Renal cortex interstitium (tissue), 11 donors: ENCODE data around the gene EIF4B. TPM values are rescaled to one million over a fixed set of nuclear protein-coding genes. Genes with fewer than 3 reads are reported as not detected.
A peak's percentile ranks its signal among the peaks of the same experiment; 100 is the strongest.

Experiments used
- DNase-seq, 11 donors: peaks; one replicate each; pipeline ENCODE4 v3.0.0-alpha.2; 2013; ENCODE audit warnings: low read depth in 9 of 11, low spot score in 4 of 11; ENCODE audit errors: extremely low read depth in 1 of 11
- polyA plus RNA-seq, 3 donors: library from polyadenylated mRNA; unstranded; fragments of 120-200 nt; gene quantifications; one replicate each; pipeline ENCODE4 v1.2.1, GENCODE V29; 2013; ENCODE audit not compliant: insufficient read length in 3 of 3

EIF4B gene
- polyA plus RNA-seq, 3 donors = 472 to 507 (median 487) TPM

DNA sequence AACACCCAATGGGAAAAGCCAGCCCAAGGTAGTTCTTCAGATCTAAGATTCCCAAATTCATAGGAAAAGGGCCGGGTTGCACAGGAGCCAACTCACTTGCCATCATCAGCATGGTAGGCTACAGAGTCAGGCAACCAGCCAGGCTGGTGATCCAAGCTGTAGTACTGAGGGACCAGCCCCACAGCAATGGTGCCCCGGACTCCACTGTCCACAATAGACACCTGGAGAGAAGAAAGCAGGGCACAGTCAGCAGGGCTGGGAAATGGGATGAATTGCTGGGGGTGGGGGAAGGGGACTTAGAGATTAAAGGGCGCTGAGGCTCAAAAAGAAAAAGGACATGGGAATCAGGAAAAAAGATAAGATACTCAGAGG, 68.7 kb downstream of the EIF4B start:
- DNase-seq = no peak

DNA sequence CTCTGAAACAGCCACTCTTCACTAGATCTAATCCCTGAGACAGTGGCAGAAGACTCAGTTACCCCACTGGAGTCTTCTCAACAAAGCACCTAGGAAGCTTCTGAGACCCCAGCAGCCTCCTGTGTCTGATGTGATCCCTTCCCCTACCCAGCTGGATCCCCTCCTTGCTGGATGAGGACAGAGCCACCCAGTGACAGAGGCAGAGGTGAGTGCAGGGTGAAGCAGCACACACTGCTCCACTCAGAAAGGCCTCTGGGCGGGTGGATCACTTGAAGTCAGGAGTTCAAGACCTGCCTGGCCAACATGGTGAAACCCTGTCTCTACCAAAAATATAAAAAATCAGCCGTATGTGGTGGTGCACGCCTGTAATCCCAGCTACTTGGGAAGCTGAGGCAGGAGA, 70.2 kb downstream of the EIF4B start:
- no peak for DNase-seq

DNA sequence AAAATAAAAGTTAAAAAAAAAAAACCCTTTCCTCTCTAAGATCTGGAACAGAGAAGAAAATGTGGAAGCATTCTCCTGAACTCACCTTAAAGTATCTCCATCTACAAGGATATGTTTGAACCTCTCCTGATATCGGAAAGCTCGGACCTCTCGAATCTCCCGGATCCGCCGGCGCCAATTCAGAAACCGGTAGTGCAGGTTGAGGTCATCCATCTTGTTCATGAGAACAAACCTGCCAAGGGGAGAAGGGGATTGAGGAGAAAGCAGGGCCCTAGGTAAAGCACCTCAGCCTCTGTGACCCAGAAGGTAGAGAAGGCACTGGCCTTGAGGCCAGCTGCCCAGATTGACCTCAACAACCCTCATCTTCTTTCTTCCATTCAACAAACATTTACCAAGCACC, 70.8 kb downstream of the EIF4B start:
- no peak for DNase-seq

DNA sequence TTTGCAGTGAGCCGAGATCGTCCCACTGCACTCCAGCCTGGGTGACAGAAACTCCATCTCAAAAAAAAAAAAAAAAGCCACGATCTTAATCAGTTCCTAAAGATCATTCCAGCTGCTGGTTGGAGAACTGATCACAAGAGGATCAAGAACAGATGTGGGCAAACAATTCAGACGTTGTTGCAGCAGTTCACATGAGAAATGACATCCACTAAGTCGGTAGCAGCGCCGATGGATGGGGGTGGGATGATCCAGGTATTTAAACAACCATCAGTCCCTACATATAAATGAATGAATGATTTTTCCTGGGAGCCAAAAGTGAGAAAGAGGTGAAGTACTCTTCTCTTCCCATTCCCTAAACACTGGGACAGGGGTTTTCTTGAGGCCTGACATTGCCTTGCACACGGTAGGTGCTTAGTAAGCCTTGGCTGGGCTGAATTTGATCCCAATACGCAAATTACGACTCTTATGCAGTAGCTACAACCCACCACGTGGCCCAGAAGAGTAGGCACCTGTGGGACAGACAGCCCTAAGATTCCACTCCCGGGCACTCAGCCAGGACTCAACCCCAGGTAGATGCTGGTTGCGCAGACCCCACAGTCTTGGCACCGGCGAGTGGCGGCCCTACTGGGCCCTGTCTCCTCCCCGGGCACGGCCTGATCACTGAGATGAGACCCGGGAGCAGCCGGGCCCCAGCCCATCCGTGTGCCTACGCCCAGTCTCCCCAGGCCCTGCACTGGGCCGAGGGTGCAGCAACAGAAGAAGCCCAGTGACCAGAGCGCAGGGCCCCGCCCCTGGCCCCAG, 72.4 kb downstream of the EIF4B start:
- DNase-seq = no peak

DNA sequence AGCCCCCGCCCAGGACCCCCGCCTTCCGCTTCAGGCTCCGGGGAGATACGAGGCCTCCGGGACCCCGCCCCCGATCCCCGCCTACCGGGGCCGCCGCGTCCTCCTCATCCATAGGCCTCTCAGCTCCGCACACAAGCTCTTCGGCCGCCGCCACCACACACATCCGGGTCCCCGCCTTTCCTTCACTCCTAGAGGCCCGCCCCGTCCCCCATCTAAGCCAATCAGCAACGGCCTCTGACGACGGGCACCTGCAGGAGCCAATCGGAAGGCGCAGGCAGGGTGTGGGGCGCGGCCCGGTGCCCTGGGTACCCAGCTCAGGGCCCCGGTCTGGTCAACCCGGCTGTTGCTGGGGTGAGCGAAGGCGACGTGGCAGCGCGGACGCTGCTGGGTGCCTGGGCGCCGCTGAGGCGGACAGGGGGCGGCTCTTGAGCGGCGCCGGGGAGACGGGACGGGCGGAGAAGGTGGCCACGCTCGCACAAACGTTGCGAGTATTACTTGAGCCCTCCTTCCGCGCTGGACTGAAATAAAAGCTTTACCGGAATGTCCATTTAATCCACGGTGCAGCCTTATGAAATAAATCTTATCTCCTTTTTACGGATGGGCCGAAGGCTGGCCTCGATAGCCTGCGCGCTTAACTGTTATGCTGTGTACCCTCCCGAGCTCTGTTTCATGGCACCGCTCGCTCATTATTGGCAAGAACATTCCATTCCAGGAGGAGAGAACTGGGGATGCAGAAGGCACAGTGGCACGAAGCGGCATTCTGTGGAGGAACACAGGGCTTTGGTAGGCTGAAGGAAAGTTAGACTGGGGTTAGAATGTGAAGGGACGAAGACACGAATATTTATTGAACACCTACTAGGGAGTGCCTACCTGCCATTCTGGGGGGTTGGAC, 73.2 kb downstream of the EIF4B start, which contains the start of gene SPRYD3:
Gene SPRYD3, minus strand, starts transcription at position 165 of the 892 bp plus-strand sequence. Its CDS starts 57 bp downstream, at position 108.
- peak; percentile 86 to 97 (median 94) for DNase-seq

DNA sequence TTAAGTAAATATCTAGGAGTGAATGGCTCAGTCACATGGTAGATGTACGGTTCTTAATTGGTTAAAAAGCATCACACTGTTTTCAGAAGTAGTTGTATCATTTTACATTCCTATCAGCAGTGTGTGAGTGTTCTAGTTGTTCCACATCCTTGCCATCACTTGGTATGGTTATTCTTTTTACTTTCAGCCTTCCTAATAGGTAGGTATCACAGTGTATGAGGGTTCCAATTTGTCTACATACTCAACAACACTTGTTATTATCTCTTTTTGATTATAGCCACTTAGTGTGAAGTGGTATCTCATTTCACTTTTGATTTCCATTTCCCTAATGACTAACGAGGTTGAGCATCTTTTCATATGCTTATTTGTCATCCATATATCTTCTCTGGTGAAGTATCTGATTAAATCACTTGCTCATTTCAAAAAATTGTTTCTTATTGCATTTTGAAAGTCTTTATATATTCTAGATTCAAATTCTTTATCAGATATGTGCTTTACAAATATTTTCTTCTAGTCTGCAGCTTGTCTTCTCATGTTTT, 76.5 kb downstream of the EIF4B start:
- DNase-seq = no peak

DNA sequence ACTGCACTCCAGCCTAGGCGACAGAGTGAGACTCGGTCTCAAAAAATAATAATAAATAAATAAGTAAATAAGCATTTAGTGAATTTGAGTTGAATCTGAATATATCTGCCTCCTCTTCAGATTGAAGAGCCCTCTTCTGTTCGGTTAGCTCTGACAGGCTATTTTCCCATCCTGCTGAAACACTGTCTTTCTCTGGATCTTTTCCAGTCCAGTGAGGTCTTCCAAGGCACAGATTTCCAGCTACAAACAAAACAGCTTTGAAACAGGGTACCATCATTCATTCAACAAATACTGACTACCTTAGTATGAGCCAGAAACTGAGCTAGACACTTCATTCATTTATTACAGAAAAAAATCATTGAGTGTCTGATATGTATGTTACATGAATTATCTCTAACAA, 80.1 kb downstream of the EIF4B start:
- DNase-seq = no peak

DNA sequence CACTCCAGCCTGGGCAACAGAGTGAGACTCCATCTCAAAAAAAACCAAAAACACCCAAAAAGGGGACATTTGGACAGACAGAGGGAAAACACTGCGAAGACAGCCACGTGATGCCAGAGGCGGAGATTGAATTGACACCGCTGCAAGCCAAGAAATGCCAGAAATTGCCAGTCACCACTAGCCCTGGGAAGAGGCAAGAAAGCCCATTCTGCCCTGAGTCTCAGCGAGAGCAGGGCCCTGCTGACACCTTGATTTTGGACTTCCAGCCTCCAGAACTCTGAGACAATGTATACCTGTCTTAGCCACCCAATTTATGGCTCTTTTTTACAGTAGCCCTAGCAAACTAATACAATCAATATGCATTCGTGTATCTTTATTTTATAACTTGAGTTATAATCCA, 83.8 kb downstream of the EIF4B start:
- no peak for DNase-seq

DNA sequence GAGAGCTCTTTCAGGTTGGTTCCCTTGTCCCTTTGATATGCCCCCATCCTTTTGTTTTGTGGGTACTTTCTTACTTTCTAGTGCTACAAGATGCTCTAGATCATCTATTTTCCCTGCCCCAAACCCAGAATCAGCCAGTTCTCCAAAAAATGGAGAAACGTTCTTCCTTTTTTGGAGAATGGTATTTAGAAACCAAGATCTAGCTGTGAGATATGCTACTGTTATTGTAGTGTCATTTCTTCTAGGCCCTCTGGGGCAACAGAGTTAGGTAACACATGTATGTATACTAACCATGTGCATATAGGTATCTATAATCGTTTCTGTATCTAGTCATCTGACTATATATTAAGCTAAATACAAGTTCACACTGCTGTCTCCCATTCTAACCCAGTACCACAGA, 84.3 kb downstream of the EIF4B start:
- DNase-seq = no peak

DNA sequence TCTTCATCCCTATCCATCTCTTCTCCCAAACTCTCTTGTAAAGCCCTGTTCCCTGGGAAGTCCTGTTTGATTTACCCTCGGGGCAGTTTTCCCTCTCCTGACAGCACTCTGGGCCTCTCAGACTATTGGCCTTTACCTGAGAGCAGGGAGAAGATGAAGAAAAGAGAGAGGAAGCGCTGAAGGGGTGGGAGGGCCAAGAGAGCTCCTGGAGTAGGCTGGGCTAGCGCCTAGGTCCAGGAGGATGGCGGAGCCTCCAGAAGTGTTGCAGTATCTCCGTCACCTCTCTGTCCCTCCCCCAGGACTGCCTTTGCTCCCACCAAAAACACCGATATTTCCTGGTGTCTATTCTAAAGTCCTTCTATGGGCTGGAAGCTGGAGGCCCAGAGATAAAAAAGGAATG, 85.5 kb downstream of the EIF4B start:
- DNase-seq = no peak

Other genes starting within 250 kb of the EIF4B start
- gene KRT76, start 229.1 kb upstream of the EIF4B start, polyA plus RNA-seq = not detected
- not detected for gene KRT3, start 210.3 kb upstream of the EIF4B start, polyA plus RNA-seq
- gene KRT4, start 192.3 kb upstream of the EIF4B start, polyA plus RNA-seq = under 1 TPM; 0.20 to 0.81 (median 0.65) TPM
- not detected for gene KRT79, start 172.1 kb upstream of the EIF4B start, polyA plus RNA-seq
- gene KRT78, start 157.5 kb upstream of the EIF4B start, polyA plus RNA-seq = not detected
- 100 to 1,000 TPM; 202 to 286 (median 204) TPM for gene KRT8, start 101.4 kb upstream of the EIF4B start, polyA plus RNA-seq
- gene KRT18, start 57.3 kb upstream of the EIF4B start, polyA plus RNA-seq = 100 to 1,000 TPM; 159 to 228 (median 161) TPM
- 100 to 1,000 TPM in 2 of 3 donors, 10 to 100 TPM in 1; 94.1 to 144 (median 111) TPM for gene TNS2, start 43.6 kb downstream of the EIF4B start, polyA plus RNA-seq
- 10 to 100 TPM; 15.1 to 20.2 (median 17.1) TPM for gene SPRYD3, start 72.9 kb downstream of the EIF4B start, polyA plus RNA-seq
- 10 to 100 TPM; 12.8 to 24.2 (median 14.2) TPM for gene IGFBP6, start 91.2 kb downstream of the EIF4B start, polyA plus RNA-seq
- 1 to 10 TPM; 2.0 to 2.3 (median 2.1) TPM for gene SOAT2, start 97.0 kb downstream of the EIF4B start, polyA plus RNA-seq
- 10 to 100 TPM; 73.3 to 78.5 (median 74.5) TPM for gene ZNF740, start 174.3 kb downstream of the EIF4B start, polyA plus RNA-seq
- gene CSAD, start 174.5 kb downstream of the EIF4B start, polyA plus RNA-seq = 100 to 1,000 TPM in 1 of 3 donors, 10 to 100 TPM in 2; 44.3 to 111 (median 47.0) TPM
- gene ITGB7, start 200.8 kb downstream of the EIF4B start, polyA plus RNA-seq = 1 to 10 TPM; 1.4 to 2.3 (median 1.5) TPM
- 10 to 100 TPM; 28.4 to 36.6 (median 31.4) TPM for gene RARG, start 225.8 kb downstream of the EIF4B start, polyA plus RNA-seq